ENCODE results near the gene C22orf15.

The C22orf15 gene

GRCh38 chr22:23751441-23751996, 11.3 kb upstream of the C22orf15 start:
- peak overlapping the region; percentile 80 for H3K4me3 ChIP-seq (ENCODE audit: low read depth, low read length)
- TF ChIP-seq CTCF (conservative IDR thresholded peaks at IDR 0.05; ENCODE audit: low read depth, low read length): no peak
- no peak for DNase-seq (ENCODE audit: low read depth)

DNA sequence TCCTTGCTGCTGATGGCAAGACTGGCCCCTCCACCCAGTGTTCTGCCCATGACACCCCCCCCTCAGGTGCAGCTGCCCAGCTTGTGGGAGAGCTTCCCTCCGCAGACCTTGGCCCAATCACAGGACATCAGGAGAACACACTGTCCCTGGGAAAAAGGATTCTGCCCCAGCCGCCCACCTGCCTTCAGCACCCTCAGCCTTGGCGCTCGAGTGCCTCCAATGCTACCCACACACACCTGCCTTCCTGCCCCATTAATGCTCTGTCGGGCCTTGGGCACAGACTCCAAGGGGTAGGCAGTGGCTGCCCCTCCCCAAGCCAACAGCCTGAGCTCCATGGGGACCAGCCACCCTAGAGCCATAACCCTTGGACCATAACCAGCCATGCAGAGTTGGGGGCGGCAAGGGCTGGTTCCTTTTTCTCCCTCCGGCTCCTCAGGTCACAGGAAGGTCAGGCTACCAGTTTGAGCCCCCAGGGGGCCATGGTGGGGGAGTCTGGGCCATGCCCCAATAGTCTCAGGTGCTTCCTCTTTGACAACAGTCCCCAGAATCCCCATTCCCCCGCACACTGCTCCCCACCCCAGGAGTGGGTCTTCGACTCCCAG, 10.6 kb upstream of the C22orf15 start:
- DNase-seq (ENCODE audit: low read depth): no peak
- no peak overlapping the region for H3K4me3 ChIP-seq (ENCODE audit: low read depth, low read length)
- TF ChIP-seq CTCF (conservative IDR thresholded peaks at IDR 0.05; ENCODE audit: low read depth, low read length): no peak

- no peak overlapping the region for H3K4me3 ChIP-seq (ENCODE audit: low read depth, low read length)
- DNase-seq (ENCODE audit: low read depth): no peak
- no peak for TF ChIP-seq CTCF (conservative IDR thresholded peaks at IDR 0.05; ENCODE audit: low read depth, low read length)
Measured at GRCh38 chr22:23752750-23753149, 10.0 kb upstream of the C22orf15 start.

GRCh38 chr22:23753385-23753784, 9.4 kb upstream of the C22orf15 start:
- no peak overlapping the region for H3K4me3 ChIP-seq (ENCODE audit: low read depth, low read length)
- no peak for DNase-seq (ENCODE audit: low read depth)
- TF ChIP-seq CTCF (conservative IDR thresholded peaks at IDR 0.05; ENCODE audit: low read depth, low read length): no peak

DNA sequence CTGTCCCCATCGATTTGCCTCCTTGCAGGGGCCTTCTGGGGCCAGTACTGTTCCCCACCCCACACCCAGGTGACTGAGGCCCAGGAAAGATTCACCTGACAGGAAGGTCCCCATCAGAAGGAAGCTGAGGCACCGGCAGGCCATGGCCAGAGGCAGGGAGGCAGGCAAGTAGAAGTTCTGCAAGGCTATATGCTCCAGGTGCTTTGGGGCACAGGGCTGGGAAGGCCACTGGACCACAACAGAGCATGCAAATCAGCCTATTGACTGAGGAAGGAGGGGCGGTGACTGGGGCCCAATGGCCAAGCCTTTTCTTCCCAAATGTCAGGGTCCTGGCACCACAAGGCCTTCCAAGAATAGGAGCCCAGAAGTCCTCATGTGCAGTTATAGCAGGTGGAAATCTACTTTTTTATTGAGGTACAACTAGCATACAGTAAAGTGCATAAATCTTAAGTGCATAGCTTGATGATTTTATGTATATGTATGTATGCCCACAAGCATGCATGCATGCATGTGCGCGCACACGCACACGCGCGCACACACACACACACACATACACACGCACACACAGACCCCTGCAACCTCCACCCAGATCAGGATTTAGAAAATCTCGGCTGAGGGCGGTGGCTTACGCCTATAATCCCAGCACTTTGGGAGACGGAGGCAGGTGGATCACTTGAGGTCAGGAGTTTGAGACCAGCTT, 8.4 kb upstream of the C22orf15 start, which contains the start of gene VPREB3:
VPREB3 (minus strand) TSS at position 206 of the 700 bp plus-strand sequence; CDS start at position 144, 62 bp downstream.
- no peak for DNase-seq (ENCODE audit: low read depth)
- no peak for TF ChIP-seq CTCF (conservative IDR thresholded peaks at IDR 0.05; ENCODE audit: low read depth, low read length)
- no peak within 1 kb of the TSS for H3K4me3 ChIP-seq (ENCODE audit: low read depth, low read length)

- no peak for TF ChIP-seq CTCF (conservative IDR thresholded peaks at IDR 0.05; ENCODE audit: low read depth, low read length)
- DNase-seq (ENCODE audit: low read depth): no peak
- no peak overlapping the region for H3K4me3 ChIP-seq (ENCODE audit: low read depth, low read length)
Measured at GRCh38 chr22:23754980-23755636, 7.7 kb upstream of the C22orf15 start.
